AG08396 (cell line): Measurements from ENCODE around the gene NPTN.

Source experiments
- DNase-seq: peaks from one replicate; pipeline ENCODE4 v3.0.0; 2012; ENCODE audit warnings: low spot score, mixed read lengths

Gene NPTN

GRCh38 chr15:73631915-73632669 lies 1.1 kb downstream of the NPTN start:
- DNase-seq, result peak; percentile 58

- DNase-seq, result no peak
These were observed 2.2 kb downstream of the NPTN start for GRCh38 chr15:73630921-73631362.

DNA sequence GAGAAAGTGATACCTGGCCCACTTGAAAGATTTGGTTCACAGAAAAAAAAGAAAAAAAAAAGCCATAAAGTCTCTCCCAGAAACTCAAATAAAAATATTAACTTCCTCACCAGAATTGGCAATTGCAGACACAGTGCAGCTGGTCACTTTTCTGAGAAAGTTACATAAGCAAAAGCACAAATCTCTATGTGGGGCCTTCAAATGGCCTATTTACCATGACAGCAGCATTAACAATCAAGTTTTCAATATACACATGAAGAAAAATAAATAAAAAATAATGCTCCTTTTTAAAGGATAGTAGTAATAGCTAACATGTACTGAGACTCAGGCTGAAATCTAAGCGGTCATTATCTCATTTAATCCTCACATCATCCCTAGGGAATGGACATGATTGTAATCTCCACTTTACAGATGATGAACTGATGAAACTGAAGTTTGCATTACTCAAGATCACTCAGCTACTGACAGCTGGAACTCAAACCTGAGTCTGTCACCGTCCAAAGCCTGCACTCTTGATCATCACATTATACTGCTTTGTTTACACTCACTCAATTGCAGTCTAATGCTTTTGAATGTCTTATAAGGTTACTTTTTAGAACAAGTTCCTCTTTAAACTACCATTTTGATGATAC lies 3.3 kb downstream of the NPTN start:
- no peak for DNase-seq

DNA sequence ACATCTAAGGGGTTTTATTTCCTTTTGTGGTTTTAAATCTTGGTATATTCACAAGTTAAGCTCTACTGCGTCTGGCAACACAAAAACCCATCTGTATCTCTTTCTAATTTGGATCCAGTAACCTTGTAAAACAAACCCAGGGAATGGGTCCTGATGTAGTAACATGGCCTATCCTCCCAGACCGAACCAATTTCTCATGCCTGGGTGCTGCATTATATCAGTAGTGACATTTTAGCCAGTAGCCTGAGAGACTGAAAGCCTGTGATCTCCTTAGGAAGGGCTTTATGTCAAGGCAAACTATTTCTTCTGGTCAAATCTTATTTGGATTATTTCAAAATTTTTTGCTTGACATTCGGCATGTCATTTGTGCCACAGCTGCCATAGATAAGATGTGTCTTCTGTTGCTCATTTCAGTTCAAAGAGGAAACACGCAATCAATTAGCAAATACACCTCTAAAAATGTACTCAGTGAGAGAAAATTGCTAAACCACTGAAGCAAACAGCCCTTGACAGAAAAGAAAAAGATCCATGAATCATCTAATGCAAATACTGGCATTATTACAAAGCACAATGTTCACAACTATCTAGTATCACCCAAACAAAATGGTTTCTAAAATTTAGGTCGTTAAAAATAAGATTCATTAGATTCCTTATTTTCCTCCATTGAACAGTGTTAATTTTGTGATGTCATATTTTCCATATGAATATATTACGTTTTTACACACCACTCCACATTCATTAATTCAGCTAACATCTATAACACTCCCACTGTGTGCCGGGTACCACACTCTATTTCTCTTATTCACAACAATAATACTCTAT lies 4.0 kb downstream of the NPTN start:
- no peak for DNase-seq

GRCh38 chr15:73628102-73628501 lies 5.1 kb downstream of the NPTN start:
- no peak for DNase-seq

GRCh38 chr15:73626072-73626471 lies 7.1 kb downstream of the NPTN start:
- DNase-seq, result no peak

DNA sequence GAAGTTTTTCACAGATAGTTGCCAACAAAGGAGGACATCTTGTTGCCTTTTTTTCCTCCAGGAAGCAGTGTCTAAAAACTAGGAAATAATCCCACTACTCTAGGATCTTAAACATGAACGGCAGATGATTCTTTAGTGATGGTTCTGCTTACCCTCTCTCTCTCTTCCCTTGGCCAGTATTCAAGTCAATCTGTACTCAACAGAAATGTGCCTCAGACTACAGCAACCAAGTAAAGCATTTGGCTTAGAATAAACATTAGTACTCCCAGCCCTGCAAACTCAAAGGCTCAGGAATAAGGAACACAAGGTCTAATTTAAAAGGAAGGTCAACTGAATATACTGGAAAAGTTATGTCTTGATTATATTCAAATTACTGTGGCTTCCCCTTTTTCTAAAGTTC lies 8.7 kb downstream of the NPTN start:
- DNase-seq, result no peak

DNA sequence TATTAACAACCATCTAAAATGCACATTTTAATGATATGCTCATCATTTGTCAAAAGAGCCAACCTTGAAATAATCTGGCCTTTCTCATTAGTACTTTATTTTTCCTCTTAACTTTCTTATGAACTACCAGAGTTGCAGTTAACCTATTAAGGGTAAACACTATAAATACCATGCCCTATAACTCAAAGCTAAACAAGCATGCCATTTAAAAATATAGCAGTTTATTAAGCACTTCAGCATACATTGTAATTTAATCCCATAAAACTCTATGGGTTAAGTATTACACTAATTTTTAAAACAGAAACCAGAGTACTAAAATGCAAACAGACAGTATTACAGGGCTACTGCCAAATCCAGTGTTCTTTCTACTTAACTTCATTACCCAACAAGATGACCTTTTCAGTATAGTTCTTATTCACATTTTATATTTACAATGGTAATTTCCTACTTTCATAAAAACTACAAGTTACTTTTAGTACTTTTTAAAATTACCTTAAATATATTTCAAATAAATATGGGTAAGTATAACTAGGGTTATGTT lies 11.8 kb downstream of the NPTN start:
- DNase-seq, result no peak

- no peak for DNase-seq
These were observed 13.1 kb downstream of the NPTN start for GRCh38 chr15:73620078-73620477.

- DNase-seq, result no peak
These were observed 15.3 kb downstream of the NPTN start for GRCh38 chr15:73617913-73618312.

- DNase-seq, result no peak
These were observed 15.8 kb downstream of the NPTN start for GRCh38 chr15:73617301-73617831.

DNA sequence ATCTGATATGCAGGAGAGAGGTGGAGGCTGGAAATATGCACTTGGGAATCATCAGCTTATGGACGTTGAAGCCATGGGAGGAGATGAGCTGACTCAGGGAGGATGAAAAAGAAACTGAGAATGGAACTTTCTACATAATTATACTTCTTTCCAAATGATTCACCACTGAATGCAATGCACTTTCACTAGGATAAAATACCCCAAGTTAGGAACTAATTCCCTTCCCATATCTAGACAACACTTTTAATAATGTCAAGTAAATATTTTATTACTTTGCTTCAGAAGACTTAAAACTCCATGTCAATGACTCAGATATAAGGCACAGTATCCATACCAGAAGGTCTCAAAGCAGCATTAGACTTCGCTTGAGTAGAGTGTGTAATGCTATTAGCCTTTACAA lies 24.2 kb downstream of the NPTN start:
- peak; percentile 49 for DNase-seq

DNA sequence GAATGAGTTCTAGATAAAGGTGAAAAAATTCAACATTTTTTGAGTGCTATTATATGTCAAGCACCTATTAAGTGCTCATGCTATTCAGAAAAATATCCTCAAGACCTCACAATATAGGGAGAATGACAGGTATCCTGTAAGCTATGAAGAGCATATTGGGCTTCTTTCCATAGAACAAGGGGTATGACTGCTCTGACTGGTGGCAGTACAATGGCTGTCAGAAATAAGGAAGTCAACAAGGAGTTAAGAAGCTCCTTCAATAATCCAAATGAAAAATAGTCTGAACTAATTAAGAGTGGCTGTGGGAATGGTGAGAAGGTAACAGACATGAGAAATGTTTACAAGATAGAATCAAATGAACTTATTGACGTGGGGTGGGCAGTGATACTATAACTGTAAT lies 24.7 kb downstream of the NPTN start:
- DNase-seq, result no peak

- no peak for DNase-seq
These were observed 25.3 kb downstream of the NPTN start for GRCh38 chr15:73607843-73608242.

DNA sequence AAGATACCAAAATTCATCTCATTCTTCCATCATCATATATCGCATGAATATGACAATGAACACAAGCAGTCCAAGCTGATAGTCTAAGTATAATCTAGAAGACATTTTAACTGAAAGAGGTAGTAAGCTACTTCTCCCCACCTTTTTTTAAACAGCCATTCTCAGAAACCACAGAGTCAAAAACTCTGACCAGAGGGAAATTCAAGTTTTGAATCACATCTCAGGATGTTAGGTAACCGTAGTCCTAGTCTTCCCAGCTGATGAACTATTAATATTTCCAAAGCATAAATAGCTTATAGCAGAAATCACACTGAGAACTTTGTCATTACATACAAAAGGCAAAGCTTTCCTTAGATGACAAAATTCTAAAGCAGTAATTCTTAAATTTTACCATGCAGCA lies 25.8 kb downstream of the NPTN start:
- DNase-seq, result no peak

DNA sequence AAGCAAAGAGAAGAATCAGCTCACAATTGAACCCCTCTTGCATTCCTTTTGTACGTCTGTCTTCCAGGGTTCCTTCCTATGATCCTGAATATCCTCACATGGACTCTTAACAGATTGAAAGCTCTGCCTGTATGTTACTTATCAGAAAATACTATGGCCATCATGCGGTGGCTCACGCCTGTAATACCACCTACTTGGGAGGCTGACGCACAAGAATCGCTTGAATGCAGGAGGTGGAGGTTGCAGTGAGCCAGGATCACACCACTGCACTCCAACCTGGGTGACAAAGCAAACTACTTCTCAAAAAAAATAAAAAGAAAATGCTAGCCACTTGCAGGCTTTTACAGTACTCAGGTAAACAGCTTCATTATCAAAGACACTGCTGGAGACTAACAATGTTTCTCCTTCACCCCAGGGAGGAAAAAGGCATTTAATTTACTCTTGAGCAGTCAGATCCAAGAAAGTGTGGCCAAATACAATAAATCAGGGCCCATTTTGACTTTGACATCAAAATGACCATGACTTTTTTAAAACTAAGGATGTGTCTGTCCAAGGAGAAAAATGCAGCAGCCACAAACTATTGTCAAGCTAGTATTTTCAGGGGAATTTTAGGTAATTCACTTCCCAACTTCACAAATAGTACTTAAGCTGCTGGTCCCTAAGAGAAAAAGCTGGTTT lies 27.3 kb downstream of the NPTN start:
- DNase-seq, result no peak

DNA sequence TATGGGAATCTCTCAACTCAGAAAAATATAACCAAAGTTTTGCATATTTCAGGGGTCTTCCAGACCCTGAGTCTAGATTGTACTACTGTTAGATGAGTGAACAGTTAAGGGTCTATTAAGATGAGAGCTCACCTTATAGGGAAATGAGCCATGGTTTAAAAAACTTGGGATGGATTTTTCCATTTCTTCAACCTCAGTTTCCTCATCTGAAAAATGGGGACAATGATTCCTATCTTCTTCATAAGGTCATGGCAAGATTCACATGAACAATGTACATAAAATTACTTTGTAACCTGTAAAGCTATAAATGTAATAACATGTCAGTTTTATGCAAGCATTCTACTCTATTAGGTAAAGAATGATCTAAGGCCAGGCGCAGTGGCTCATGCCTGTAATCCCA lies 28.7 kb downstream of the NPTN start:
- no peak for DNase-seq

GRCh38 chr15:73602992-73603391 lies 30.2 kb downstream of the NPTN start:
- no peak for DNase-seq

GRCh38 chr15:73602446-73602843 lies 30.7 kb downstream of the NPTN start:
- no peak for DNase-seq

DNA sequence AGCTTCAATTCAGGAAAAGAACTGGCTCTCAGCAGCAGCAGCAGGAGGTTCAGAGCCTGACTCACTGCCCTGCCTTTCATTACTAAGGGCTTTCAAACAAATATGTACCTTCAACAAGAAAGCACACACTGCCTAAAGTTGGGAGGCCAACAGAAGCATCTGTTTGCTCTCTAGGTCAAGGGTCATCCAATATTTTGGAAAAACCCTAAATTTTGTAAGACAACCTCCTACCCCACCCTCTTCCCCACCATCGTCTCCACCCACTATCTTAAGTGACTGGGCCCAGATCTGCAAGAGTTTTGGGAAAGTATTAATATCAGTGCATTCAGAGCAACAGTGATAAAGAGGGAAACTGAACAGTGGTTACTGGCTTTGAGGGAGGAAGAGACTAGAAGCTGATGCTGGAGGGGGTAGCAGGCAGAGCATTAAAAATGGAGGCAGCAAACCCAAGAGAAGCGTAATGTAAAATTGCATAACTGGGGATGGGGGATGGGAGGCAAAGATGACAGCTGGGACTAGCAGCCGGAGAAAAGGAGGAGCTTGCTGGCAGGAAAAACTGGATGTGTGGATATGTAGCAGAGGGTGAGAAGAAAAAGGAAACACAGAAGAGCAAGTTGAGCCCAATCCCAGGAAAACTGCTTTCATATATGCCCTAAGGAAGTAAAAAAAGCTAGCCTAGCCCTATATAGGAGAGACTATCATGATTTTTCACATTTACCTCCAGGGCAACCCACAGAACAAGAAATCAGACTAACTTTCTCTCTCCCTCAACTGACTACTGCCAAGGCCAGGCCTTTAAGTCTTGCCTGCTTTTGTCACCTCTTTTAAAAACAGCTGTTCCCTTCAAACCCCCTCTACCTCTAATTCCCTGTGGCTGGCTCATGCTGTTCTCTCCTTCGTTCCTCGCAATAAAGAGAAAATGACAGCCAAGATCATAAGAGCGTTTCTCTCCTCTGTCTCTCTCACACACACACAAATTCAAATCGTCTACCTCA lies 31.4 kb downstream of the NPTN start:
- DNase-seq, result peak; percentile 26
